GM23248 (cell line): ENCODE results near the gene HTR2C.

Source experiments
- EZH2 ChIP-seq: fragments of 200-600 bp; sonication (generic); IDR thresholded peaks from 2 replicates; pipeline ENCODE4 v1.6.1; 2018; ENCODE audit warnings: antibody characterized with exemption, mild to moderate bottlenecking; ENCODE audit not compliant: insufficient read depth, poor library complexity, severe bottlenecking
- EZH2phosphoT487 ChIP-seq: fragments of 200-600 bp; sonication (generic); IDR thresholded peaks from 2 replicates; pipeline ENCODE4 v1.6.1; 2018; ENCODE audit warnings: antibody characterized with exemption, moderate library complexity, mild to moderate bottlenecking, low read depth; ENCODE audit not compliant: insufficient read depth

DNA sequence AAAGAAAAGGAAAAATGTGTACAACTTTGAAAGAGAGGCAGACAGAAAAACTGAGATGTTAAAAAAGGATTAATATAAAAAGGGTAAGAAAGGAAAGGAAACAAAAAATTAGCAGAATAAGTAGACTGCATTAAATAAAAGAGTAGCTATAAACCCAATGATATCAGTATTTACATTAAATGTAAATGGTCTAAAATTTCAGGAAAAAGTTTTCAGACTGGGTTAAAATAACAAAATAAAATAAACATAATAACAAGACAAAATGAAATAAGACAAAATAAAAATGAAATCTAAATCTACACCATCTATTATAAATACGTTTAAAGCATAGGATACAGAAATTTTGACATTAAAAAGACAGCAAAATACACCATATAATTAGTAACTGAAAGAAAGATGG lies 199.0 kb downstream of the HTR2C start:
- TF ChIP-seq EZH2 = no peak
- TF ChIP-seq EZH2phosphoT487 = no peak
